Ishikawa (cell line): ENCODE measurements around the gene HEY2.

Experiments
- CEBPB ChIP-seq: IDR thresholded peaks from 2 replicates; pipeline ENCODE4 v1.6.1; 2012
- CREB1 ChIP-seq: IDR thresholded peaks from 2 replicates; pipeline ENCODE4 v1.6.1; 2012; ENCODE audit warnings: low read depth
- EGR1 ChIP-seq: IDR thresholded peaks from 2 replicates; pipeline ENCODE4 v1.6.1; 2012
- EP300 ChIP-seq: IDR thresholded peaks from 2 replicates; pipeline ENCODE4 v1.6.1; 2012; ENCODE audit warnings: borderline replicate concordance
- FOXM1 ChIP-seq: IDR thresholded peaks from 2 replicates; pipeline ENCODE4 v1.6.1; 2012; ENCODE audit warnings: low read depth, borderline replicate concordance
- MAX ChIP-seq: IDR thresholded peaks from 2 replicates; pipeline ENCODE4 v1.6.1; 2012
- NFIC ChIP-seq: IDR thresholded peaks from 2 replicates; pipeline ENCODE4 v1.6.1; 2012
- RAD21 ChIP-seq: IDR thresholded peaks from 2 replicates; pipeline ENCODE4 v1.6.1; 2012; ENCODE audit warnings: low read depth
- TAF1 ChIP-seq: IDR thresholded peaks from 2 replicates; pipeline ENCODE4 v1.6.1; 2012; ENCODE audit warnings: low read depth, mild to moderate bottlenecking
- TCF12 ChIP-seq: IDR thresholded peaks from 2 replicates; pipeline ENCODE4 v1.6.1; 2012; ENCODE audit warnings: low read depth
- TEAD4 ChIP-seq: IDR thresholded peaks from 2 replicates; pipeline ENCODE4 v1.6.1; 2012
- USF1 ChIP-seq: IDR thresholded peaks from 2 replicates; pipeline ENCODE4 v1.6.1; 2012
- YY1 ChIP-seq: IDR thresholded peaks from 2 replicates; pipeline ENCODE4 v1.6.1; 2012; ENCODE audit warnings: low read depth
- ZBTB7A ChIP-seq: IDR thresholded peaks from 2 replicates; pipeline ENCODE4 v1.6.1; 2012; ENCODE audit warnings: low read depth
- TF ChIP-seq, protein P1 (sequence below): IDR thresholded peaks from 2 replicates; pipeline ENCODE4 v1.6.1; 2012; ENCODE audit warnings: low read depth, mild to moderate bottlenecking

Gene HEY2

DNA sequence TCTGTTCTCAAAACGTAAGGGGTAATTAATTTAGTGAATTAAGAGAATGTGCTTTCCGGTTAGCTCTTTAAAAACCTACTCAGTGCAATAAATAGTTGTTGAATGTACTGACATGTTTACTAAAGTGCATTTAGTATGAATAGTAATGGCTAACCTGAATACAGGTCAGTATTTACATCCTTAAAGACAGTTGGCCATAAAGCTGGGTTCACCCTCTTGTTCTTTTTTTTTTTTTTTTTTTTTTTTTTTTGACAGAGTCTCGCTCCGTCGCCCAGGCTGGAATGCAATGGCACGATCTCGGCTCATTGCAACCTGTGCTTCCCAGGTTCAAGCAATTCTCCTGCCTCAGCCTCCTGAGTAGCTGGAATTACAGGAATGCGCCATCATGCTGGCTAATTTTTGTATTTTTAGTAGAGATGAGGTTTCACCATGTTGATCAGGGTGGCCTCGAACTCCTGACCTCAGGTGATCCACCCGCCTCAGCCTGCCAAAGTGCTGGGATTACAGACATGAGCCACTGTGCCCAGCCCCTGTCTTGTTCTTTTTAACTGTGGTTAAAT lies 55.5 kb downstream of the HEY2 start:
- TF ChIP-seq TEAD4 = peak; percentile 75

- TF ChIP-seq CREB1 (no peak), TEAD4 (no peak), TAF1 (no peak), ZBTB7A (no peak), NFIC (no peak)
- TF ChIP-seq, protein P1, sequence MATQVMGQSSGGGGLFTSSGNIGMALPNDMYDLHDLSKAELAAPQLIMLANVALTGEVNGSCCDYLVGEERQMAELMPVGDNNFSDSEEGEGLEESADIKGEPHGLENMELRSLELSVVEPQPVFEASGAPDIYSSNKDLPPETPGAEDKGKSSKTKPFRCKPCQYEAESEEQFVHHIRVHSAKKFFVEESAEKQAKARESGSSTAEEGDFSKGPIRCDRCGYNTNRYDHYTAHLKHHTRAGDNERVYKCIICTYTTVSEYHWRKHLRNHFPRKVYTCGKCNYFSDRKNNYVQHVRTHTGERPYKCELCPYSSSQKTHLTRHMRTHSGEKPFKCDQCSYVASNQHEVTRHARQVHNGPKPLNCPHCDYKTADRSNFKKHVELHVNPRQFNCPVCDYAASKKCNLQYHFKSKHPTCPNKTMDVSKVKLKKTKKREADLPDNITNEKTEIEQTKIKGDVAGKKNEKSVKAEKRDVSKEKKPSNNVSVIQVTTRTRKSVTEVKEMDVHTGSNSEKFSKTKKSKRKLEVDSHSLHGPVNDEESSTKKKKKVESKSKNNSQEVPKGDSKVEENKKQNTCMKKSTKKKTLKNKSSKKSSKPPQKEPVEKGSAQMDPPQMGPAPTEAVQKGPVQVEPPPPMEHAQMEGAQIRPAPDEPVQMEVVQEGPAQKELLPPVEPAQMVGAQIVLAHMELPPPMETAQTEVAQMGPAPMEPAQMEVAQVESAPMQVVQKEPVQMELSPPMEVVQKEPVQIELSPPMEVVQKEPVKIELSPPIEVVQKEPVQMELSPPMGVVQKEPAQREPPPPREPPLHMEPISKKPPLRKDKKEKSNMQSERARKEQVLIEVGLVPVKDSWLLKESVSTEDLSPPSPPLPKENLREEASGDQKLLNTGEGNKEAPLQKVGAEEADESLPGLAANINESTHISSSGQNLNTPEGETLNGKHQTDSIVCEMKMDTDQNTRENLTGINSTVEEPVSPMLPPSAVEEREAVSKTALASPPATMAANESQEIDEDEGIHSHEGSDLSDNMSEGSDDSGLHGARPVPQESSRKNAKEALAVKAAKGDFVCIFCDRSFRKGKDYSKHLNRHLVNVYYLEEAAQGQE = no peak
These were observed 57.4 kb downstream of the HEY2 start for GRCh38 chr6:125806813-125807212.

- no peak for TF ChIP-seq EGR1
- TF ChIP-seq TAF1 = no peak
- no peak for TF ChIP-seq TEAD4
- TF ChIP-seq TCF12 = no peak
- TF ChIP-seq CREB1 = no peak
- TF ChIP-seq ZBTB7A = no peak
- no peak for TF ChIP-seq MAX
- TF ChIP-seq, protein P1 = no peak
- no peak for TF ChIP-seq RAD21
- TF ChIP-seq EP300 = no peak
- no peak for TF ChIP-seq CEBPB
- no peak for TF ChIP-seq YY1
- no peak for TF ChIP-seq FOXM1
- TF ChIP-seq NFIC = no peak
- TF ChIP-seq USF1 = no peak
These were observed 57.9 kb downstream of the HEY2 start for GRCh38 chr6:125807293-125807692.

DNA sequence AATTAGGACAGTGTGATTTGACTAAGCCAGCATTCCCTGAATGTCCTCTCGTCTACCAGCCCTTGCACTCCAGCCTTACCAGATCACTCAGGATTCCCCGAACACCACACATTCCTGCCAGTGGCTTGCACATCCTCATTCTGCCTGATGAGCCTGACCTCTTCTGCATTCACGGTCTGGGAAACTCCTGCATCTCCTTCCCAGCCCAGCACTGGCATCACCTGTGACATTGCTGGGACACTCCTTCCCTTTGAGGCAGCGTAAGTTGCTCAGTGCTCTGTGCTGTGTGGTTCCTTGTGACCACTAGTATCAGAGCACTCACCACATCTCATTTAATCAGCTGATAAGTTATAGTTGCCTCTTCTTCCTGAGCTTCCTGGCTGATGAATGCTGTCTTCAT lies 58.6 kb downstream of the HEY2 start:
- no peak for TF ChIP-seq RAD21
- TF ChIP-seq ZBTB7A = no peak
- TF ChIP-seq NFIC = no peak
- TF ChIP-seq, protein P1 = no peak
- no peak for TF ChIP-seq MAX
- no peak for TF ChIP-seq YY1
- no peak for TF ChIP-seq TAF1
- TF ChIP-seq EGR1 = no peak
- no peak for TF ChIP-seq CEBPB
- TF ChIP-seq USF1 = no peak

DNA sequence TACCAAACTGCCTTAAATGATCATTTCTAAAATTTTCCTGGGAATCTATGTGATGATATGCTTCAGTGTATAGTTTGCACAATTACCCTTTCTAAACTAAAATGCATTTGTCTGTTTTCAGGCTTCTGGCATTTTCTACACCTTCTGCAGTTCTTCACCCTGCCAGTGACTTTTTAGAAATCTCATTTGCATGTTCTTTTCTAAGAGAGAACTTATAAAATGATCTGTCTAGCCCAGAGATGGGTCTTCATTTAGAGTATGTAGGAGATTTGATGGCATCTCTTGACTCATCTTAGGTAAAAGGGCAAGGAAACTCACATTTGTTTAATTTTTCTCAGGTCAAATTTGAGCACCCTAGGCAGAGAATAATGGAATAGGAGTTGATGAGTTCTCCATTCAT lies 59.2 kb downstream of the HEY2 start:
- TF ChIP-seq FOXM1 (no peak), RAD21 (no peak), EGR1 (no peak), CEBPB (no peak), CREB1 (no peak), USF1 (no peak), YY1 (no peak), TCF12 (no peak), TAF1 (no peak), ZBTB7A (no peak), EP300 (no peak), TEAD4 (no peak)
